ENCODE results near the gene PPP2R2D.
"Not testable (repeated sequence)": the region's sequence is repeated elsewhere in the genome, so short reads cannot be mapped to it uniquely, and the experiment has no call there.

The PPP2R2D gene

DNA sequence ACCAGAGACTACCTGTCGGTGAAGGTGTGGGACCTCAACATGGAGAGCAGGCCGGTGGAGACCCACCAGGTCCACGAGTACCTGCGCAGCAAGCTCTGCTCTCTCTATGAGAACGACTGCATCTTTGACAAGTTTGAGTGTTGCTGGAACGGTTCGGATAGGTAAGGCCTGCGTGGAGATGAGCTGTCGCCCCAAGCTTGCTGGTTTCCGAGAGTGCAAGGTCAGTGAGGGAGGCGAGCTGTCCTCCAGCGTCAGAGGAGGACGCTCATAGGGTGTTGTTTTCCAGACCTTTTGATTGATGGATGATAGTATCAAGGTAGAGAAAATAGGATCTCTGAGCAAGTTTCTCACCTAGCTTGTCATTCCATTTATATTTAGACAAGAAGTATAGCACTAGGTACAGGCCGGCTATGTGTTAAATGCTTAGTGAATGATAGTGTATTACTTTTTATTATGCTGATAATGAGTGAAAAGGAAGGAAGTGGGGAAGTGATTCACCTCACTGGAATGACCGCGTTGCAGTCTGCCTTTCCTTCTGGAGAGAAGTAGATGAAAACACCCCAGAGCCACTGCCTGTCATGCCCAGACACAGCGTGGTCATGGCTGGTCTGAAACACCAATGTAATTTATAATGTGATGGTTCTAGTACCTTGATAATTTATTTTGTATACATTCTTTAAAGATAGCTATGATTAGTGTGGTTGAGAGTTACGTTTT is 47.0 kb downstream of the PPP2R2D start:
- Histone ChIP-seq H3K4me1 (ENCODE audit: insufficient read depth, insufficient read length) (peaks cover 3% of the 10 kb centered on the region), H3K9me3 (ENCODE audit: insufficient read depth, low read length) (no peaks in the 10 kb centered on the region), H3K36me3 (ENCODE audit: insufficient read depth, insufficient read length, low read length) (peaks cover 75% of the 10 kb centered on the region), H3K4me3 (ENCODE audit: insufficient read length, low read depth) (no peak overlapping the region), H3K27me3 (ENCODE audit: insufficient read depth, insufficient read length) (no peaks in the 10 kb centered on the region), H3K9ac (ENCODE audit: insufficient read length, low read depth) (no peak overlapping the region)
- no peak for DNase-seq (ENCODE audit: low read depth, low spot score)
- TF ChIP-seq YY1 (IDR thresholded peaks at IDR 0.05; ENCODE audit: insufficient read depth, insufficient read length) (no peak), SUZ12 (IDR thresholded peaks at IDR 0.05; ENCODE audit: extremely low read depth, insufficient read depth, insufficient read length) (no peak), ZNF274 (IDR thresholded peaks at IDR 0.05; ENCODE audit: low read depth, low read length) (no peak)

- H3K9me3 ChIP-seq (ENCODE audit: insufficient read depth, low read length), result no peaks in the 10 kb centered on the region
- H3K36me3 ChIP-seq (ENCODE audit: insufficient read depth, insufficient read length, low read length), result peaks cover 70% of the 10 kb centered on the region
- DNase-seq (ENCODE audit: low read depth, low spot score), result no peak
- no peaks in the 10 kb centered on the region for H3K27me3 ChIP-seq (ENCODE audit: insufficient read depth, insufficient read length)
- H3K4me3 ChIP-seq (ENCODE audit: insufficient read length, low read depth), result no peak overlapping the region
- H3K4me1 ChIP-seq (ENCODE audit: insufficient read depth, insufficient read length), result peaks cover 3% of the 10 kb centered on the region
- TF ChIP-seq YY1 (IDR thresholded peaks at IDR 0.05; ENCODE audit: insufficient read depth, insufficient read length), result no peak
- TF ChIP-seq SUZ12 (IDR thresholded peaks at IDR 0.05; ENCODE audit: extremely low read depth, insufficient read depth, insufficient read length), result no peak
- no peak for TF ChIP-seq ZNF274 (IDR thresholded peaks at IDR 0.05; ENCODE audit: low read depth, low read length)
- H3K9ac ChIP-seq (ENCODE audit: insufficient read length, low read depth), result no peak overlapping the region
Measured at GRCh38 chr10:131948501-131948900, 47.7 kb downstream of the PPP2R2D start.

DNA sequence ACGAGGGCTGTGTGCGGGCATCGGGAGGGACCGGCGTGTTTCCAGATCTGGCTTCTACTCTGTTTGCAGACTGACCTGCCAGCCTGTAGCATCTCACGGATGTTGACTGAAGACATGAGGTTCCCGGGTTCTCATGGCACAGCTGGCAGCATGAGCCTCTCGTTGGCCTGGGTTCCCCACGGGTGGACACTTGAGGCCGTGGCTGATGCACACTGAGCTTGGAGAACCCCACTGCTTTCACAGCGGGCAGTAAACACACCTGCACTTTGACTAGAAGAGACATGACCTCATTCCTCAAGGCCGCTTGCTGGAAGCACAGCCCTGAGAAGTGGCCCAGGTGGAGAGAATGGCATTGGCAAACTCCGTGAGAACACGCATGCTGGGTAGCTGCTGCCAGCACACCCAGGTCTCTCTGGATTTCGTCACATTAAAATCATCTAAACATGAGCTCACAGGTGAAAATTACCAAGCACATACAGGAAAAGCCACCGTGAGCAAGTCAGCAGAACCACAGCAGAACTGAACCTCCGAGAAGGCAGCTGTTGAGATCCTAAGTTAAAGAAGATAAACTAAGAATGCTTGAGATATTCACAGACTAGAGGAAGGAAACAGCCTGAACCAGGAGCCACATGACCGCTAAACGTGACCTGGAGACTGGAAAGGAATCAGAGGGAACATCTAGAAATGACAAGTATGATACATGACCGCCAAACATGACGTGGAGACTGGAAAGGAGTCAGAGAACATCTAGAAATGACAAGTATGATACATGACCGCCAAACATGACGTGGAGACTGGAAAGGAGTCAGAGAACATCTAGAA is 48.4 kb downstream of the PPP2R2D start:
- Histone ChIP-seq H3K4me1 (ENCODE audit: insufficient read depth, insufficient read length) (peaks cover 3% of the 10 kb centered on the region), H3K36me3 (ENCODE audit: insufficient read depth, insufficient read length, low read length) (peaks cover 67% of the 10 kb centered on the region), H3K9me3 (ENCODE audit: insufficient read depth, low read length) (no peaks in the 10 kb centered on the region), H3K9ac (ENCODE audit: insufficient read length, low read depth) (no peak overlapping the region), H3K27me3 (ENCODE audit: insufficient read depth, insufficient read length) (no peaks in the 10 kb centered on the region), H3K4me3 (ENCODE audit: insufficient read length, low read depth) (no peak overlapping the region)
- TF ChIP-seq ZNF274 (IDR thresholded peaks at IDR 0.05; ENCODE audit: low read depth, low read length) (no peak), SUZ12 (IDR thresholded peaks at IDR 0.05; ENCODE audit: extremely low read depth, insufficient read depth, insufficient read length) (no peak), YY1 (IDR thresholded peaks at IDR 0.05; ENCODE audit: insufficient read depth, insufficient read length) (no peak)
- DNase-seq (ENCODE audit: low read depth, low spot score), result no peak

DNA sequence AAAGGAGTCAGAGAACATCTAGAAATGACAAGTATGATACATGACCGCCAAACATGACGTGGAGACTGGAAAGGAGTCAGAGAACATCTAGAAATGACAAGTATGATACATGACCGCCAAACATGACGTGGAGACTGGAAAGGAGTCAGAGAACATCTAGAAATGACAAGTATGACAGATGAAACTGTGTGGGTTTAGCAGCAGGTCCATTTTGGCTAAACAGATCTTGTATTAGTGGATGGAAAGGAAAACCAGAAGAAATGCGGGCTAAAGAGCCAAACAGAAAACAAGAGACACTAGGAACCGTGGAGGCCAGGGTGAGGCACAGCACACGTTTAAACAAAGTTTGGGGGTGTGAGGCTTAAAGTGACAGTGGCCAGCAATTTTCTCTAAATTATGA is 49.1 kb downstream of the PPP2R2D start:
- H3K4me3 ChIP-seq (ENCODE audit: insufficient read length, low read depth); H3K9me3 ChIP-seq (ENCODE audit: insufficient read depth, low read length); H3K4me1 ChIP-seq (ENCODE audit: insufficient read depth, insufficient read length); H3K27me3 ChIP-seq (ENCODE audit: insufficient read depth, insufficient read length); DNase-seq (ENCODE audit: low read depth, low spot score); H3K9ac ChIP-seq (ENCODE audit: insufficient read length, low read depth): not testable (repeated sequence)
- peaks cover 68% of the 10 kb centered on the region for H3K36me3 ChIP-seq (ENCODE audit: insufficient read depth, insufficient read length, low read length)

DNA sequence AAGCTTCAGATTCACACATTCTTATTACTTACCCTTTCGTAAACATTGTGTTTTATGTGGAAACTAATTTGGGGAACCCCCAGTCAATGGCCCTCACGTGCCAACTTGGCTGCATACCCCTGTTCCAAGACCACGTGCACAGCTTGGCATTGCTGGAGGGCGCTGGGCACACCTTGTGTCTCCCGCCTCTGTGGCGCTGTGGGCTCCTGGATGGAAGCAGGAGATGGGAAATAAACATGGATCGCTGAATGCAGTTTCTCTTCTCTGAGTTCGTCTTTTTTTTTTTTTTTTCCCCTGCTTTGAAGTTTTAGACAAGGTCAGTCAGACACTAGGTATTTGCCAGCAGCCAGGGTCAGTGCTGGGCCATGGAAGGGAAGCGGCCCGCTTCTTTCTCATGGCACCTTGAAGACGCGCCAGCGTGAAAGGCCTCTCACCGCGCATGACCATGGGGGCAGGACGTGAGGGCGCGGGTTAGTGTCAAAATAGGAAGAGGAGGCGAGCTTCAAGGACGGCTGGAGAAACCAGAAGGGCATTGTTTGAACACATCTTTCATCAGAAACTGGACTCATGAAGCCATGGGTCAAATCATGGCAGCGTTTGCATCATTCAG is 53.7 kb downstream of the PPP2R2D start:
- peaks cover 60% of the 10 kb centered on the region for H3K36me3 ChIP-seq (ENCODE audit: insufficient read depth, insufficient read length, low read length)
- TF ChIP-seq SUZ12 (IDR thresholded peaks at IDR 0.05; ENCODE audit: extremely low read depth, insufficient read depth, insufficient read length), result no peak
- no peak for TF ChIP-seq YY1 (IDR thresholded peaks at IDR 0.05; ENCODE audit: insufficient read depth, insufficient read length)
- TF ChIP-seq ZNF274 (IDR thresholded peaks at IDR 0.05; ENCODE audit: low read depth, low read length), result no peak
- H3K27me3 ChIP-seq (ENCODE audit: insufficient read depth, insufficient read length), result no peaks in the 10 kb centered on the region
- DNase-seq (ENCODE audit: low read depth, low spot score), result no peak
- no peak overlapping the region for H3K9ac ChIP-seq (ENCODE audit: insufficient read length, low read depth)
- H3K9me3 ChIP-seq (ENCODE audit: insufficient read depth, low read length), result no peaks in the 10 kb centered on the region
- no peaks in the 10 kb centered on the region for H3K4me1 ChIP-seq (ENCODE audit: insufficient read depth, insufficient read length)
- H3K4me3 ChIP-seq (ENCODE audit: insufficient read length, low read depth), result no peak overlapping the region

- peaks cover 4% of the 10 kb centered on the region for H3K4me1 ChIP-seq (ENCODE audit: insufficient read depth, insufficient read length)
- peaks cover 61% of the 10 kb centered on the region for H3K36me3 ChIP-seq (ENCODE audit: insufficient read depth, insufficient read length, low read length)
- H3K9ac ChIP-seq (ENCODE audit: insufficient read length, low read depth), result no peak overlapping the region
- no peak for DNase-seq (ENCODE audit: low read depth, low spot score)
- no peak overlapping the region for H3K4me3 ChIP-seq (ENCODE audit: insufficient read length, low read depth)
- no peaks in the 10 kb centered on the region for H3K27me3 ChIP-seq (ENCODE audit: insufficient read depth, insufficient read length)
- TF ChIP-seq SUZ12 (IDR thresholded peaks at IDR 0.05; ENCODE audit: extremely low read depth, insufficient read depth, insufficient read length) (no peak), YY1 (IDR thresholded peaks at IDR 0.05; ENCODE audit: insufficient read depth, insufficient read length) (no peak), ZNF274 (IDR thresholded peaks at IDR 0.05; ENCODE audit: low read depth, low read length) (no peak)
- no peaks in the 10 kb centered on the region for H3K9me3 ChIP-seq (ENCODE audit: insufficient read depth, low read length)
Measured at GRCh38 chr10:131955591-131956340, 55.0 kb downstream of the PPP2R2D start.

All from NT2/D1 (cell line).